Calu3 (cell line): ENCODE measurements around the gene KPNA2. TPM values are rescaled to one million over a fixed set of nuclear protein-coding genes. Genes with fewer than 3 reads are reported as not detected.

Experiments used
- BruUV-seq: library from RNA; stranded (reverse); fragments of 400-500 nt; replicated peaks from 2 replicates; lab custom pipeline; 2021; lab: Mats Ljungman, UMichigan
- CTCF ChIA-PET: fragments of 300-600 bp; sonication (Branson Sonifier 250); formaldehyde crosslinking; loops from one replicate; lab custom pipeline; 2022; ENCODE audit warnings: antibody characterized with exemption; lab: Charles Lee
- DNase-seq: peaks from one replicate; pipeline ENCODE4 v3.0.0; 2022
- H3K27ac Mint-ChIP-seq: one replicate; pipeline ENCODE4 v1.8.0; 2022; ENCODE audit warnings: mixed read lengths; ENCODE audit not compliant: unreplicated experiment
- H3K27me3 Mint-ChIP-seq: one replicate; pipeline ENCODE4 v1.8.0; 2022; ENCODE audit warnings: mixed read lengths; ENCODE audit not compliant: unreplicated experiment
- H3K36me3 Mint-ChIP-seq: one replicate; pipeline ENCODE4 v1.8.0; 2022; ENCODE audit warnings: mild to moderate bottlenecking, moderate library complexity, mixed read lengths; ENCODE audit not compliant: insufficient read depth, unreplicated experiment
- H3K4me1 Mint-ChIP-seq: one replicate; pipeline ENCODE4 v1.8.0; 2022; ENCODE audit warnings: mild to moderate bottlenecking, low read depth, mixed read lengths; ENCODE audit not compliant: unreplicated experiment
- H3K4me3 Mint-ChIP-seq: one replicate; pipeline ENCODE4 v1.8.0; 2022; ENCODE audit warnings: mild to moderate bottlenecking, low read depth, moderate library complexity, mixed read lengths; ENCODE audit not compliant: unreplicated experiment
- H3K9me3 Mint-ChIP-seq: one replicate; pipeline ENCODE4 v1.8.0; 2022; ENCODE audit warnings: low read depth, mixed read lengths; ENCODE audit not compliant: unreplicated experiment
- intact Hi-C: fragments of 100-400 bp; cut with micrococcal nuclease; formaldehyde crosslinking; loops from one replicate; pipeline ENCODE4 v1.10.0; 2022; ENCODE audit not compliant: unreplicated experiment
- total RNA-seq: library from RNA; stranded (reverse); gene quantifications from 2 replicates; pipeline ENCODE4 v1.2.3, GENCODE V29; 2022
- TF ChIP-seq, protein P1 (sequence below): fragments of 200-600 bp; IDR thresholded peaks from one replicate; pipeline ENCODE4 v1.8.0; 2022; ENCODE audit warnings: antibody characterized with exemption; ENCODE audit not compliant: unreplicated experiment

Gene KPNA2
- total RNA-seq, 1 experiment from 2014 or later = 209 TPM

- intact Hi-C loops = no loop called here
- no peaks in the 10 kb centered on the region for H3K36me3 Mint-ChIP-seq
Measured at GRCh38 chr17:68094481-68095078, 59.0 kb downstream of the KPNA2 start.

DNA sequence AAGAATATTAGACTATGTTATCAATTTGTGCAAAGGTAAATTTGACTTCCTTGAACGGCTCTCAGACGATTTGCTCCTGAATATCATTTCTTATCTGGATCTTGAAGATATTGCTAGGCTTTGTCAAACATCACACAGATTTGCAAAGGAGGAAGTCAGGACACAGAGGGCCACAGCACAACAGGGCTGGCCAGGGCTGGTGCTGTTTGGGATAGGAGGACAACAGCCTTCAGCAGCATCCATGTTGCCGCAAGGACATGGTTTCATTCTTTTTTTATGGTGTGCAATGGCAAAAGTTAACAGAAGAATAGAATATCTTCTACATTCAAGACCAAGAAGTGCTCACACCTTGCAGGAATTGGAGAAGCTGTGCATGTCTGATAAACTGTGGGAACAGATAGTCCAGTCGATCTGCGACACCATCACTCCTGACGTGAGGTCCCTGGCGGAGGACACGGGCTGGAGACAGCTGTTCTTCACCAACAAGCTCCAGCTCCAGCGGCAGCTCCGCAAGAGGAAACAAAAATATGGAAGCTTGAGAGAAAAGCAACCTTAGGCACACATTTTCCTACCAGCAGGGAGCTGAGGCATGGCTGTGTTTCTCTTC is 59.8 kb downstream of the KPNA2 start:
- Mint-ChIP-seq H3K27me3 (no peaks in the 10 kb centered on the region), H3K9me3 (no peaks in the 10 kb centered on the region), H3K4me1 (peaks cover 1% of the 10 kb centered on the region), H3K27ac (no peak overlapping the region), H3K4me3 (no peak overlapping the region), H3K36me3 (no peaks in the 10 kb centered on the region)
- CTCF ChIA-PET = no interaction called here
- intact Hi-C loops = no loop called here
- no TSS peak for BruUV-seq
- TF ChIP-seq, protein P1, sequence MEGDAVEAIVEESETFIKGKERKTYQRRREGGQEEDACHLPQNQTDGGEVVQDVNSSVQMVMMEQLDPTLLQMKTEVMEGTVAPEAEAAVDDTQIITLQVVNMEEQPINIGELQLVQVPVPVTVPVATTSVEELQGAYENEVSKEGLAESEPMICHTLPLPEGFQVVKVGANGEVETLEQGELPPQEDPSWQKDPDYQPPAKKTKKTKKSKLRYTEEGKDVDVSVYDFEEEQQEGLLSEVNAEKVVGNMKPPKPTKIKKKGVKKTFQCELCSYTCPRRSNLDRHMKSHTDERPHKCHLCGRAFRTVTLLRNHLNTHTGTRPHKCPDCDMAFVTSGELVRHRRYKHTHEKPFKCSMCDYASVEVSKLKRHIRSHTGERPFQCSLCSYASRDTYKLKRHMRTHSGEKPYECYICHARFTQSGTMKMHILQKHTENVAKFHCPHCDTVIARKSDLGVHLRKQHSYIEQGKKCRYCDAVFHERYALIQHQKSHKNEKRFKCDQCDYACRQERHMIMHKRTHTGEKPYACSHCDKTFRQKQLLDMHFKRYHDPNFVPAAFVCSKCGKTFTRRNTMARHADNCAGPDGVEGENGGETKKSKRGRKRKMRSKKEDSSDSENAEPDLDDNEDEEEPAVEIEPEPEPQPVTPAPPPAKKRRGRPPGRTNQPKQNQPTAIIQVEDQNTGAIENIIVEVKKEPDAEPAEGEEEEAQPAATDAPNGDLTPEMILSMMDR = no peak
- no peak for DNase-seq

More at GRCh38 chr17:68094481-68095078, 59.0 kb downstream of the KPNA2 start:
- H3K4me3 Mint-ChIP-seq = no peak overlapping the region
- no peaks in the 10 kb centered on the region for H3K27me3 Mint-ChIP-seq
- H3K9me3 Mint-ChIP-seq = no peaks in the 10 kb centered on the region
- CTCF ChIA-PET = no interaction called here
- BruUV-seq = no TSS peak
- no peak for DNase-seq
- TF ChIP-seq, protein P1 = no peak
- peaks cover 9% of the 10 kb centered on the region for H3K4me1 Mint-ChIP-seq
- no peak overlapping the region for H3K27ac Mint-ChIP-seq

GRCh38 chr17:68096111-68096510 is 60.6 kb downstream of the KPNA2 start:
- peaks cover 2% of the 10 kb centered on the region for H3K36me3 Mint-ChIP-seq
- TF ChIP-seq, protein P1 = no peak
- BruUV-seq = no TSS peak
- DNase-seq = no peak
- H3K9me3 Mint-ChIP-seq = no peaks in the 10 kb centered on the region
- intact Hi-C loops = no loop called here
- no peaks in the 10 kb centered on the region for H3K4me1 Mint-ChIP-seq
- no peak overlapping the region for H3K4me3 Mint-ChIP-seq
- H3K27ac Mint-ChIP-seq = no peak overlapping the region
- no peaks in the 10 kb centered on the region for H3K27me3 Mint-ChIP-seq
- CTCF ChIA-PET = no interaction called here

Other genes with a start within 250 kb of the KPNA2 start
- gene BPTF, start 210.2 kb upstream of the KPNA2 start, total RNA-seq = 66.8 and 67.6 TPM in 2 replicates
- 10.3 and 11.8 TPM in 2 replicates for gene C17orf58, start 39.3 kb upstream of the KPNA2 start, total RNA-seq
- 59.5 and 62.2 TPM in 2 replicates for gene AMZ2, start 212.3 kb downstream of the KPNA2 start, total RNA-seq